ENCODE measurements around the gene TMEM134.

TMEM134 gene

GRCh38 chr11:67422891-67423290 lies 46.2 kb downstream of the TMEM134 start:
- no peak for DNase-seq (ENCODE audit: low read depth)

GRCh38 chr11:67421430-67422031 lies 47.5 kb downstream of the TMEM134 start:
- no peak for DNase-seq (ENCODE audit: low read depth)

- peak; percentile 98 for DNase-seq (ENCODE audit: low read depth)
Observed at GRCh38 chr11:67420646-67421429, 48.2 kb downstream of the TMEM134 start.

DNA sequence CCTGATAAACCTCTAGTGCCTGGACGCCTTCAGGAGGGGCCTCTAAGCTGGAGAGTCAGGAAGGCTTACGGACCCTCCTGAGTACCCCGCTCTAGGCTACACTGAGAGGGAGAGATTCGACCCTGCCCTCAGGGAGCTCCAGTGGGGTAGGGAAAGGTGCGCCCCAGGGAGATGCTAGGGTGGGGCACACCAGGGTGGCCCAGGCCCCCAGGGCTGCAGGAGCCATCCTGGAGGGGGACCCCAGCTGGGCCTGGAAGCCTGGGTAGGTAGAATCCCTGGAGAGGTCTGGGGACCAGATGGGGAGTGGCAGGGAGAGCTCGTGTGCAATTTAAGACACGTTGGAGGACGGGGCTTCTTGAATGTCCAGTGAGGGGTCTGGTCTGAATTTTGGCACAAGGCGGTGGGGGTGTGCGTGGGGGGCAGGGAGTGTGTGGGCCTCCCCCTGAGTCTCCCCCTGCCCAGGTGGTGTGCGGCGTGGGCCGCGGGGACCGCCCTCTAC lies 48.9 kb downstream of the TMEM134 start:
- DNase-seq (ENCODE audit: low read depth) = no peak

DNA sequence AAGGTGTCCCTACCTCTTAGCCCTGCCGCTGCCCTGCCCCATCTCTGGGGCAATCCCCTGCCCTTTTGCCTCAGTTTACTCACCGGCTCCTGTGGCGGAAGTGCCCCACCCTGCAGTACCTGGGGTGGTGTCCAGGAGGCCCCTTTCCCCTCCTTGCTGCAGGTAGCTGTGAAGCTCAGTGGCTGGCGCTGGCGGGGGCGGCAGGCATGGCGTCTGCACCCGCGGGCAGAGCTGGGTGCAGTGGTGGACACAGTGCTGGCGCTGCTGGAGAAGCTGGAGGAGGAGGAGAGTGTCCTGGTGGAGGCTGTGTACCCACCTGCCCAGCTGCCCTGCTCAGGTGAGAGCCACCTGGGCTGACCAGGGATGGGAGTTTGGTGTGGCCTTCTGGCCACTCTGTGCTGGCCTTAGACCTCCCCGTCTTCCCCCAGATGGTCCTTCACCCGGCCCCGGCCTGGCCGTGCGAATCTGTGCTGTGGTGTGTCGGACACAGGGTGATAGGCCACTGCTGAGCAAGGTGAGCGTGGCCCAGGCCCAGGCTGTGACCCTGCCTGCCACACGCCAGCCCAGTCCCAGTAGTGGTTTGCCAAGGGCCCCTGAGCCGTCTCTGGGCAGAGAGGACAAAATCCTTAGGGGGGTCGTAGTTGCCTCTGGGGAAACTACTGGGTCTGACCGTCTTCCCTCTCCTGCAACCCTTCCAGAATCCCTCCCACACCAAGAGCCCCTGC lies 49.6 kb downstream of the TMEM134 start:
- DNase-seq (ENCODE audit: low read depth) = no peak

DNA sequence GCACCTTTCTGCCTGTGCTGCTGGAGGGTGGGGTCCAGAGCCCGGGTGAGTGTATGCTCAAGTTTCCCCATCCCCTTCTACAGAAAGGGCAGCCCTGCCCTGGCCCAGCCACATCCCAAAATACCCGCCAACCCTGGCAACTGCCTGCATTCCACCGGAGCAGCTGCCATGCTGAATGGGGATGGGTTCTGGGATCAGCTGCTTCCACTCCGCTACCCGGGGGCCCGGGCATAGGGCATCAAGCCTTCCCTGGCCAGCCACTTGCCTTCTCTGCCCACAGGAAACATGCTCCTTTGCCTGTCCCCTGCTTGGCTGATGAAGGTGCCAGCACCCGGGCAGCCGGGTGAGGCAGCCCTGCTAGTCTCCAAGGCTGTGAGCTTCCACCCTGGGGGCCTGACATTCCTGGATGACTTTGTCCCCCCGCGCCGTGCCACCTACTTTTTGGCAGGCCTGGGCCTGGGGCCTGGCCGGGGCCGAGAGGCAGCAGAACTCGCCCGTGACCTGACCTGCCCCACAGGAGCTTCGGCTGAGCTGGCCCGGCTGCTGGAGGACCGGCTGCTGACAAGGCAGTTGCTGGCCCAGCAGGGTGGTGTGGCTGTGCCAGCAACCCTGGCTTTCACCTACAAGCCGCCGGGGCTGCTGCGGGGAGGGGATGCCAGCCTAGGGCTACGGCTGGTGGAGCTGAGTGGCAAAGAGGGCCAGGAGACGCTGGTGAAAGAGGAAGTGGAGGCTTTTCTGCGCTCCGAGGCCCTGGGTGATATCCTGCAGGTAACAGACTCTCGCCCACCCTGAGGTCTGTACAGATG lies 50.4 kb downstream of the TMEM134 start:
- no peak for DNase-seq (ENCODE audit: low read depth)

- no peak for DNase-seq (ENCODE audit: low read depth)
Observed at GRCh38 chr11:67417425-67417824, 51.6 kb downstream of the TMEM134 start.

DNA sequence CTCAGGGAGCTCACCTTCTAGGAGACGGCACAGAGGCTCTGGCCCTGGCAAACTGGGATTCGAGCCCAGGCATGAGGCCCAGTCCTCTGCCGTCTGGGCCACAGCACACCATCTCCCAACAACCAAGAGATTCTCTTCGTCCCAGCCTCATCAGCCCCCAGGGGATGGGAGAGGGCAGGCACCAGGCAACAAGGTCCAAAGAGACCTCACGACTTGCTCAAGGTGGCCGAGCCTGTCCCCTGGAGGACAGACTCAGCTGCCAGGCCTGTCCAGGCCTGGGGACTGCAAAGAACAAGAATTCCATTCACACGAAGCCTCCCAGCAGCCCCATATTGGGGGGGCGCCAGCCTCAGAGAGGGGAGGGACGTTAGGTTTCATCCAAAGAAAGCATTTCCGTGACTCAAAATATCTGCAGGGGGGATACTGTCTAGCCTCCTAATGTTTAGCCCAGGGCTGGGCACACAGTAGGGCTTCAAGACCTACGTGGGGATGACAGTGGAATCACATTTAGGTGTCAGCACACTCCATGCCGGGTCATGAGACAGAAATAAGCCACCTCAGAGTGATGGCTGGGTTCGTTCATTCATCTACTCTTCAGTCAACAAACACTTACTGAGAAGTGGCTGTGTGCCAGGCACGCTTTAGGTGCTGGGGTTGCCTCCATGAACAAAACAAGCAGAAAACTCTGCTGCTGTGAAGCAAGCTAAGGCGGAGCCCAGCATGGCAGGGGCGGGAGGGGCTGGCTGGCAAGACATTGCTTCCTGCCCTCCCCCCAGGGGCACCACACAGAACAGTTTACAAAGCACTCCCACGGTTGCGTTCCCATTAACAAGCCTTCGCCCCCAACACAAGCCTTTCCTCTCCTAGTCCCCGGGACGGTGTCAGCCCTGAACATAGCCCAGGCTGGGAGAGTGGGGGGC lies 52.4 kb downstream of the TMEM134 start:
- no peak for DNase-seq (ENCODE audit: low read depth)

GRCh38 chr11:67415501-67416304 lies 53.3 kb downstream of the TMEM134 start, which contains the start of gene CARNS1:
CARNS1 (plus strand) TSS chr11:67415678; CDS start chr11:67416200, 522 bp downstream.
- DNase-seq (ENCODE audit: low read depth) = no peak

DNA sequence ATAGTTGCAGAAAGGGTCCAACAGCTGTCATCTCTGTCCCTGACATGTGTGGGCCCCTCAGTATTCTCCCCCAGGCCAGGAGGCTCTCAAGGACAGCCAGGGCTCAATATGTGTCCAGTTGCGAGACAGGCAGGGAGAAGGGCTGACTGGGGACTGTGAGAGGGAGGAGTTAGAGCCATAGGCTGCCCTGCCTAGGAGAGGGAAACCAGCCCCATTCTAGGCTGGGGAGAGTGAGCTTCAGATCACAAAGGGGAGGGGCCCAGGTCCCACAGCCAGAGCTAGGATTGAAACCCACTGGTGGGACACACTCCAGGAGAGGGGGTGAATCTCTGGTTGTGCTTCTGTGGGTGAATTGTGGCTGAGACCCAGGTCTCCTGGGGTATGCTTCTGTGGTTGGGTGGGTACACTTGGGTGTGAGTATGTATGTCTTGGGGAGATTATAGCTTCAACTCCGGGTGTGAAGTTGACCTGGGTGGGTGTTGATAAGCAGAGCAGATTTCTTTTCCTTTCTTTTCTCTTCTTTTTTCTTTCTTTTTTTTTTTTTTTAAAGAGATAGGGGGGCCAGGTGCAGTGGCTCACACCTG lies 55.7 kb downstream of the TMEM134 start:
- DNase-seq (ENCODE audit: low read depth) = no peak

DNA sequence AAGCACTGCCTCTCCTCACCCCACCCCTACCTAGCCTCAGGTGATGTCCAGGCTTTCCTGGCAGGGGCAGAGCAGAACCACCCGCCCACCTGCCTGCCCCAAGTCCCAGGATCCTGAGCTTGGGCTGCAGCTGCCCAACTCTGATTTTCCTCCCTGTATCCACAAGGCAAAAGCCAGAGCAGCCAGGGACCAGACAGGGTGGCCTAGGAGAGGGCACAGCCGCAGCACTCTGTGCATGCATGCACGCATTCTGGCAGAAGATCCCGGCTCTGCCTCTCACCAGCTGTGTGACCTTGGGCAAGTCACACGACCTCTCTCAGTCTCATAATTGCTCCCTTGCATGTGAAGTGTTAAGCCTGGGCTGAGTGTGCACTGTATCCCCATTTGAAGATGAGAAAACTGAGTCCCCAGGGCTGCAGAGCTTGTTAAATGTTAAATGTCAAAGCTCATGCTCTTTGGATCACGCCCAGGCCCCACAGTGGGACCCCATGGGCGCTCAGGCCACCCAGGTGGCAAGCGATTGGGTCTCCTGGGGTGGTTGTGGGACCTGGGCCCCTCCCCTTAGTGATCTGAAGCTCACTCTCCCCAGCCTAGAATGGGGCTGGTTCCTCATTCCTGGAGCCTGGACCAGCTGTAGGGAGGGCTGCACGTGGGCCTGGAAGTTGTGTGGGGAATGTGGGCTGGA lies 56.4 kb downstream of the TMEM134 start:
- no peak for DNase-seq (ENCODE audit: low read depth)

GRCh38 chr11:67411785-67412152 lies 57.3 kb downstream of the TMEM134 start:
- DNase-seq (ENCODE audit: low read depth) = no peak

All from activated T-cell treated with anti-CD3 and anti-CD28 coated beads for 24 hours (primary cell).